ENCODE data around the gene SNX3. TPM values are rescaled to one million over a fixed set of nuclear protein-coding genes. Genes with fewer than 3 reads are reported as not detected.

Gene SNX3
- total RNA-seq, 2 experiments from 2014 or later = 72.9 to 88.6 TPM

GRCh38 chr6:108170332-108171290, 90.2 kb downstream of the SNX3 start:
- intact Hi-C loops (cut with micrococcal nuclease; ENCODE audit: unreplicated experiment) = no loop called here
- Histone ChIP-seq H3K4me1 (ENCODE audit: insufficient read depth, low read length, poor library complexity, severe bottlenecking) (no peaks in the 10 kb centered on the region), H4K20me1 (ENCODE audit: insufficient read depth, low read length) (no peaks in the 10 kb centered on the region), H3K27ac (ENCODE audit: low read depth, low read length, poor library complexity, severe bottlenecking) (no peak overlapping the region), H3K79me2 (ENCODE audit: insufficient read depth, low read depth, low read length) (no peaks in the 10 kb centered on the region), H3K9me2 (ENCODE audit: insufficient read depth, low read length) (no peaks in the 10 kb centered on the region), H2AFZ (ENCODE audit: low read length) (no peak overlapping the region), H3K36me3 (ENCODE audit: insufficient read depth, low read length) (no peaks in the 10 kb centered on the region), H3K9me3 (ENCODE audit: low read length) (no peaks in the 10 kb centered on the region), H3K4me3 (ENCODE audit: low read depth, low read length, poor library complexity, severe bottlenecking) (no peak overlapping the region), H3K4me2 (ENCODE audit: low read length) (no peak overlapping the region)
- no peak for TF ChIP-seq EZH2phosphoT487 (IDR thresholded peaks at IDR 0.05; ENCODE audit: borderline replicate concordance, low read depth, low read length)
- no peak for TF ChIP-seq CTCF (conservative IDR thresholded peaks at IDR 0.05; ENCODE audit: low read length)
- DNase-seq (ENCODE audit: low spot score) = no peak
- no TSS peak for BruUV-seq (replicated peaks)
- CTCF ChIA-PET (ENCODE audit: unreplicated experiment) = no interaction called here
- POLR2A ChIA-PET = no interaction called here

GRCh38 chr6:108169464-108170331, 91.1 kb downstream of the SNX3 start:
- H3K4me2 ChIP-seq (ENCODE audit: low read length) = no peak overlapping the region
- H3K4me3 ChIP-seq (ENCODE audit: low read depth, low read length, poor library complexity, severe bottlenecking) = no peak overlapping the region
- no peak for TF ChIP-seq CTCF (conservative IDR thresholded peaks at IDR 0.05; ENCODE audit: low read length)
- no peaks in the 10 kb centered on the region for H3K9me2 ChIP-seq (ENCODE audit: insufficient read depth, low read length)
- H3K79me2 ChIP-seq (ENCODE audit: insufficient read depth, low read depth, low read length) = no peaks in the 10 kb centered on the region
- H2AFZ ChIP-seq (ENCODE audit: low read length) = no peak overlapping the region
- no peak for DNase-seq (ENCODE audit: low spot score)
- H3K4me1 ChIP-seq (ENCODE audit: insufficient read depth, low read length, poor library complexity, severe bottlenecking) = no peaks in the 10 kb centered on the region
- intact Hi-C loops (cut with micrococcal nuclease; ENCODE audit: unreplicated experiment) = no loop called here
- H3K9me3 ChIP-seq (ENCODE audit: low read length) = no peaks in the 10 kb centered on the region
- POLR2A ChIA-PET = no interaction called here
- no TSS peak for BruUV-seq (replicated peaks)
- H4K20me1 ChIP-seq (ENCODE audit: insufficient read depth, low read length) = no peaks in the 10 kb centered on the region
- H3K36me3 ChIP-seq (ENCODE audit: insufficient read depth, low read length) = no peaks in the 10 kb centered on the region
- no peak overlapping the region for H3K27ac ChIP-seq (ENCODE audit: low read depth, low read length, poor library complexity, severe bottlenecking)
- CTCF ChIA-PET (ENCODE audit: unreplicated experiment) = no interaction called here
